GM06990 (cell line): ENCODE data around the gene RPS6KB2.
"Not testable (repeated sequence)": the region's sequence is repeated elsewhere in the genome, so short reads cannot be mapped to it uniquely, and the experiment has no call there.

ENCODE experiments used
- DNase-seq: peaks from one replicate; pipeline ENCODE4 v3.0.0-alpha.2; 2011; ENCODE audit not compliant: insufficient read length; ENCODE audit errors: extremely low read depth
- H3K27me3 ChIP-seq: replicated peaks from 2 replicates; pipeline ENCODE4 v1.6.0; 2011; ENCODE audit warnings: low read length; ENCODE audit not compliant: control insufficient read depth, insufficient read depth
- H3K36me3 ChIP-seq: 2 replicates; pipeline ENCODE4 v1.5.1; 2011; ENCODE audit warnings: low read length; ENCODE audit not compliant: control insufficient read depth, insufficient read depth
- H3K4me3 ChIP-seq: replicated peaks from 2 replicates; pipeline ENCODE4 v1.5.1; 2011; ENCODE audit warnings: low read depth, mild to moderate bottlenecking, control low read depth, low read length
- TF ChIP-seq, protein P1 (sequence below): IDR thresholded peaks from 2 replicates; pipeline ENCODE4 v1.5.1; 2011; ENCODE audit warnings: low read length, control low read depth, mild to moderate bottlenecking, inconsistent platforms; ENCODE audit not compliant: insufficient read depth, poor library complexity, severe bottlenecking

Gene RPS6KB2

DNA sequence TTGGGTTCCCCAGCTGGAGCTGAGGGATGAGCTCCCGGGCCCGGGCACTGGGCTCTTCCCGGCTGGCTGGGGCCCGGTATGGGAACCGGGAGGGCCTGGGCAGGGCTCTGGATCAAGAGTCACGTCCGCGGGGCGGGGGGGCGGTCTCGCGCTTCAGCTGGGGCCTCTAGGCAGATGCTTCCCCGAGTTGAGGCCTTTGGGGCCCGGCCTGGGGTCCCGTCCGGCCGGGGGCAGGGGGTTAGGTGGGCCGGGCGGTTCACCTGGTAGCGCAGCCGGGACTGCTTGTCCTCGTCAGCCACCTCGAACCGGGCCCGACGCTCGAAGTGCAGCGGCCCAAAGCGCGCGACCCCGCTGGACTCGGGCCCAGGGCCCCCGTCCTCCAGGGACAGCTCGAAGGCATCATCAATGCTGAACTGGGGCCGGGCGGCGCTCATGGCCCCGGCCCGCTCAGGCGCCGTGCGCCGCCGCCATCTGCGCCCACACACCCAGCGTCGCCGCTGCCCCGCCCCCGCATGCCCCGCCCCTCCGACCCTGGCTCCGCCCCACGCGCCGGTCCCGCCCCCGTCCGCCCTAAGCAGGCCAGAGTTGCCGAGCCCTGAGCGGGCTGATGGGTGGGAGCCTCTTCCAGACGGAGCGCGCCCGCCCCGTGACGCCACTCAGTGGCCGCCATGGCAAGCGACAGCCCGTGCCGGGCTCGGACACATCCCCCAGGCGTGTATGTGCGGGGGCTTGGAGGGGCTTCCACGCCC, 40.6 kb downstream of the RPS6KB2 start, which contains the start of gene TMEM134:
TMEM134 (minus strand) TSS at position 493 of the 749 bp plus-strand sequence; CDS start at position 434, 59 bp downstream.
- DNase-seq = peak; percentile 91
- TF ChIP-seq, protein P1, sequence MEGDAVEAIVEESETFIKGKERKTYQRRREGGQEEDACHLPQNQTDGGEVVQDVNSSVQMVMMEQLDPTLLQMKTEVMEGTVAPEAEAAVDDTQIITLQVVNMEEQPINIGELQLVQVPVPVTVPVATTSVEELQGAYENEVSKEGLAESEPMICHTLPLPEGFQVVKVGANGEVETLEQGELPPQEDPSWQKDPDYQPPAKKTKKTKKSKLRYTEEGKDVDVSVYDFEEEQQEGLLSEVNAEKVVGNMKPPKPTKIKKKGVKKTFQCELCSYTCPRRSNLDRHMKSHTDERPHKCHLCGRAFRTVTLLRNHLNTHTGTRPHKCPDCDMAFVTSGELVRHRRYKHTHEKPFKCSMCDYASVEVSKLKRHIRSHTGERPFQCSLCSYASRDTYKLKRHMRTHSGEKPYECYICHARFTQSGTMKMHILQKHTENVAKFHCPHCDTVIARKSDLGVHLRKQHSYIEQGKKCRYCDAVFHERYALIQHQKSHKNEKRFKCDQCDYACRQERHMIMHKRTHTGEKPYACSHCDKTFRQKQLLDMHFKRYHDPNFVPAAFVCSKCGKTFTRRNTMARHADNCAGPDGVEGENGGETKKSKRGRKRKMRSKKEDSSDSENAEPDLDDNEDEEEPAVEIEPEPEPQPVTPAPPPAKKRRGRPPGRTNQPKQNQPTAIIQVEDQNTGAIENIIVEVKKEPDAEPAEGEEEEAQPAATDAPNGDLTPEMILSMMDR = peak; percentile 70
- H3K36me3 ChIP-seq = no peaks in the 10 kb centered on the region; the same call in 1 of the 2 replicates
- no peaks in the 10 kb centered on the region for H3K27me3 ChIP-seq
- peak within 1 kb of the TSS; percentile 88 for H3K4me3 ChIP-seq

DNA sequence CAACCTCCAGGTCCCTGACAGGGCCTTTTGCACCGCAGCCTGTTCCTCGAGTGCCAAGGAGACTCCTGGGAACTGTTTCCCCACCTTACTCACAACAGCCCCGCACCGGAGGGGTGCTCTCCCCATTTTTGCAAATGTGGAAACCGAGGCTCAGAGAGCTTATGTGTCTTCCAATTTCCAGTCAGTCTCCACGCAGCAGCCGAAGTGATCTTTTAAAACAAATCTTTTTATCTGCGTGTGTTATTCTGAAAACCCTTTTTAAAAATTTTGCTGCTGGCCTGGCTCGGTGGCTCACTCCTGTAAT, 41.2 kb downstream of the RPS6KB2 start:
- Histone ChIP-seq H3K36me3 (no peaks in the 10 kb centered on the region; the same call in 1 of the 2 replicates), H3K27me3 (no peaks in the 10 kb centered on the region), H3K4me3 (peak overlapping the region; percentile 71)
- no peak for DNase-seq
- TF ChIP-seq, protein P1 = no peak

DNA sequence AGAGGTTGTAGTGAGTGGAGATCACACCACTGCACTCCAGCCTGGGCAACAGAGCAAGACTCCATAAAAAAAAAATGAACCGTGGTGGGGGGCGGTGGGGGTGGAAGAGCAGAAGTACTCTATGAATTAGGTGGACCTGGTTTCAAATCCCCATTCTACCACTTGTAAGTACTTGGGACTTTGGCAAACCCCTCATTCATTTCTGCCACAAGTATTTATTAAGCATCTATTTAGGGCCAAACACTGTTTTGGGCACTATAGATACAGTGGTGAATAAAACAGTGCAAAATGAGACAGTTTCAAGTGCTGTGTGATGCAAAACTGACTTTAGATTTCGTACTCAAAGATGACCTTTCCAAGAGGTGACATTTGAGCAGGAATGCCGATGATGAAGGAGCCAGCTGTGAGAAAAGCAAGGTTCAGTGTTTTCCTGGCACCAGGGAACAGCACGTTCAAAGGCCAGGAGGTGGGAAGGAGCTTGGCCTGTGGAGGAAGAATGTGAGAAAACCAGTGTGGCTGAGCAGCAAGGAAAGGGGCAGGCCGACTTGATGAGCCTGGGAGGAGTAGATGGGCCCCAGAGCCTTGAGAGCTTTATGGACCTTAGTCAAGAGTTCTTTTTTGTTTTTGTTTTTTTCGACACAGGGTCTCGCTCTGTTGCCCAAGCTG, 42.2 kb downstream of the RPS6KB2 start:
- DNase-seq = peak; percentile 23
- Histone ChIP-seq H3K27me3 (no peaks in the 10 kb centered on the region), H3K36me3 (no peaks in the 10 kb centered on the region; the same call in 1 of the 2 replicates), H3K4me3 (no peak overlapping the region)
- TF ChIP-seq, protein P1 = no peak

DNA sequence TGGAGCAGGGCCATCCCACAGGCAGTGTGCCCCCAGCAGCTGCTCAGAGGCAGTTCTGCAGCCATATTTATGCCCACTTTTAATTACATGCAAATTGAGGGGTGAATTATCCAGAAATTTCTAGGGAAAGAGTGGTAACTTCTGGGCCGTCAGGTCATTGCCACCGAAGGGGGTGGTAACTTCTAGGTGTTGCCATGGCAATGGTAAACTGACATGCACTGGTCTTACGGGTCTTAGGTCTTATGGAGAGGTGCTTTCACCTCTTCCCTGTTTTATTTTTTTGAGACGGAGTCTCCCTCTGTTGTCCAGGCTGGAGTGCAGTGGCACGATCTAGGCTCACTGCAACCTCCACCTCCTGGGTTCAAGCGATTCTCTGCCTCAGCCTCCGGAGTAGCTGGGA, 44.6 kb downstream of the RPS6KB2 start:
- TF ChIP-seq, protein P1 = no peak
- no peak for DNase-seq
- H3K27me3 ChIP-seq = no peaks in the 10 kb centered on the region
- no peak overlapping the region for H3K4me3 ChIP-seq
- no peaks in the 10 kb centered on the region for H3K36me3 ChIP-seq

DNA sequence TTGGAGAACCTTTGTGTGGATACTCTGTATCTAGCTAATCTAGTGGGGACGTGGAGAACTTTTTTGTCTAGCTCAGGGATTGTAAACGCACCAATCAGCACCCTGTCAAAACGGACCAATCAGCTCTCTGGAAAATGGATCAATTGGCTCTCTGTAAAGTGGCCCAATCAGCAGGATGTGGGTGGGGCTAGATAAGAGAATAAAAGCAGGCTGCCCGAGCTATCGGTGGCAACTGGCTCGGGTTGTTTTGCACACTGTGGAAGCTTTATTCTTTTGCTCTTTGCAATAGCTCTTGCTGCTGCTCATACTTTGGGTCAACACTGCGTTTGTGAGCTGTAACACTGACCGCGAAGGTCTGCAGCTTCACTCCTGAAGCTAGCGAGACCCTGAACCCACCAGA, 48.4 kb downstream of the RPS6KB2 start:
- not testable (repeated sequence) for H3K4me3 ChIP-seq, H3K36me3 ChIP-seq, H3K27me3 ChIP-seq, DNase-seq

DNA sequence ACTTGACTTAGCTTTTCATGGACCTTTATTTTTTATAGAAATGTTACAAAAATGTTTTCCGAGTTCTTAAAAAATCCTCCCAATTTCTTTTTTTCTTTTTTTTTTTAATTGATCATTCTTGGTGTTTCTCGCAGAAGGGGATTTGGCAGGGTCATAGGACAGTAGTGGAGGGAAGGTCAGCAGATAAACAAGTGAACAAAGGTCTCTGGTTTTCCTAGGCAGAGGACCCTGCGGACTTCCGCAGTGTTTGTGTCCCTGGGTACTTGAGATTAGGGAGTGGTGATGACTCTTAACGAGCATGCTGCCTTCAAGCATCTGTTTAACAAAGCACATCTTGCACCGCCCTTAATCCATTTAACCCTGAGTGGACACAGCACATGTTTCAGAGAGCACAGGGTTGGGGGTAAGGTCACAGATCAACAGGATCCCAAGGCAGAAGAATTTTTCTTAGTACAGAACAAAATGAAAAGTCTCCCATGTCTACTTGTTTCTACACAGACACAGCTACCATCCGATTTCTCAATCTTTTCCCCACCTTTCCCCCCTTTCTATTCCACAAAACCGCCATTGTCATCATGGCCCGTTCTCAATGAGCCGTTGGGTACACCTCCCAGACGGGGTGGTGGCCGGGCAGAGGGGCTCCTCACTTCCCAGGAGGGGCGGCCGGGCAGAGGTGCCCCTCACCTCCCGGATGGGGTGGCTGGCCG, 49.2 kb downstream of the RPS6KB2 start:
- not testable (repeated sequence) for H3K27me3 ChIP-seq, DNase-seq, H3K4me3 ChIP-seq, H3K36me3 ChIP-seq
